Activated T-cell treated with anti-CD3 and anti-CD28 coated beads, Interleukin-2, amount 50 U/mL, for 48 hours (primary cell): ENCODE data around the gene PITPNC1.
"Not testable (repeated sequence)": the region's sequence is repeated elsewhere in the genome, so short reads cannot be mapped to it uniquely, and the experiment has no call there.

Experiments used
- DNase-seq, 2 experiments: peaks; one replicate each; pipeline ENCODE4 v3.0.0-alpha.2; 2020

The PITPNC1 gene

DNA sequence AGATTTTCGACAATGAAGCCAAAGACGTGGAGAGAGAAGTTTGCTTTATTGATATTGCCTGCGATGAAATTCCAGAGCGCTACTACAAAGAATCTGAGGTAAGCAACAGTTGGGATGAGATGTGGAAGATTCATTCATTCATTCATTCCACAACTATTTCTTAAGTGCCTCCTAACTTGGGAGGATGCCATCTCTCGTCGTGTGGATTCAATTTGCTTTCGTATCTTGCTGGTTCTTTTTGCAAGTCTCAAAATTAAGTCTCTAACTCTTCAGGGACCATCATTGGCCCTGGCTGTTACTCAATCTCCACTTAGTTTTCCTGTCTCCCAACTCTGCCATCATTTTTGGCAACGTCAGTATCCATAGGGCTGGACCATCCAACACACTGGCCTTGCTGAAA, 255.1 kb downstream of the PITPNC1 start:
- DNase-seq = no peak

GRCh38 chr17:67633751-67634211, 256.7 kb downstream of the PITPNC1 start:
- DNase-seq = no peak

GRCh38 chr17:67635681-67636080, 258.6 kb downstream of the PITPNC1 start:
- no peak for DNase-seq

DNA sequence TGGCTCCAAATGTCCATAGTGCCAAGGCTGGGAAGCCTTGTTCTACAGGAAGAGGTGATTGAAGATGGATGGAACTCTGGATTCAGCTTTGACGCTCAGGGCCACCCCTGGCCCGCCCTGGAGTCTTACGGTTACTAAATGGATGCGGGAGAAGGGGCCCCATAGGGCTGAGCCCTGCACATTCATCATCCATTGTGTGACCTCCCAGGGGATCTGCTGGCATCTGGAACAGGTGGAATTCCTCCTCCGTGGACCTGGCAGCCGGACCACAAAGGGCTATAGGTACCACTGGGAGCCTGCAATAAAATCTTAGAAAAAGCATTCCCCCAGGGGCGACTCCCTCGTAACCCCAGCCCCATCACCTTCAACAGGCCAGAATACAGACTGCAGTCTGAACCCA, 259.2 kb downstream of the PITPNC1 start:
- DNase-seq = no peak

- no peak for DNase-seq
Measured at GRCh38 chr17:67636834-67637520, 259.9 kb downstream of the PITPNC1 start.

- DNase-seq = no peak
Measured at GRCh38 chr17:67637901-67638641, 261.0 kb downstream of the PITPNC1 start.

- DNase-seq = no peak
Measured at GRCh38 chr17:67638871-67639270, 261.8 kb downstream of the PITPNC1 start.

DNA sequence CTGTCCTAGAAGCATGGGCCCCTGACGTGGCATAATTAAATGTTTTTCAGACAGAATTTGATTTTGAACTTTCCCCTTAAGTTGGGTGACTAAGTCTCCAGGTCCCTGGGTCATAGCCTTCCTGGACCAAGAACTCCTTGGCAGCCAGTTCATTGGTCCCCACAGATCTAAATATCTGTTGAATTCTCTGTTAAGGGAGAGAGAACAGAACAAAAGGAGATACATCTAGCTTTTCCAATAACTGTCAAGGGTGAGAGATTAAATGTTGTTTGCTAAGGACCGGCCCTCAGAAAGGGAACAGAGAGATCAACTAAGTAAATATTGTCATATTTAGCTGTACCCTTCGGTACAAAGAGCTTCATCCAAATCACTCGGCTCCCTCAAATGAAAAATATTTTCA, 262.5 kb downstream of the PITPNC1 start:
- DNase-seq = no peak

DNA sequence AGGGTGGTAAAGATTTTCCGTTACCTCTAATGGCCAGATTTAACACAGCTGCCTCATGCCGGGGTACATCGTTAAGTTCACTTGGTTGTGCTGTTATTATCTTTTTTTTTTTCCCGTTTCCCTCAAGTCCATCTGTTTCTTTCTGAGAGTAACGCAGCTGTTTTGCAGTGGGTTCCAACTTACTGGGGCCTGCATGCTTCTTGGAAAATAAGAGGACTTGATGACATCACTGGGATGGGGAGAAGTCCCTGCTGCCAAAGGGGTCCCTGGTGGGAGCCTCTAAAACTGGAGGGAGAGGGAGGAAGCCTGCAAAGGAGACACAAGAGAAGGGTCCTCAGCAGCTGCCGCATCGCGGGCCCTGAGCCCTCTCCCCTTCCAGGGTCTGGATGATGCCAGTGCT, 262.9 kb downstream of the PITPNC1 start:
- DNase-seq = no peak

DNA sequence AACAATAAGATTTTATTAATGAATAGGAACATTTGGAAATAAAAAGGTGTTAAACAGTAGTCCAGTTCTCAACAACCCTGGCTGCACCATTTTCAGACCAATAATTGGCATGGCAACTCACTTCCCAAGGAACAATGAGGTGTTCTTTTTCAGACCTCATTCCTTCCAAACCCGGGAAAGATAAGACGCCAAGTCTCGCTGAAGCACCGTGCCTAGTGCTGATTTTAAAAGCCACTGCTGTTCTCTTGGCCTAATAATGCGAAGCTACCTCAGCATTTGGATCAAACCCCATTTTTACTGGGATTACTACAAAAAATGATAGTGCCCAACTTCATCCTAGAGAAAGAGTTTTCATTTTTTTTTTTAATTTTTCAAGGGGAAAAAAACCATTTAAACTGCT, 265.4 kb downstream of the PITPNC1 start:
- no peak for DNase-seq

DNA sequence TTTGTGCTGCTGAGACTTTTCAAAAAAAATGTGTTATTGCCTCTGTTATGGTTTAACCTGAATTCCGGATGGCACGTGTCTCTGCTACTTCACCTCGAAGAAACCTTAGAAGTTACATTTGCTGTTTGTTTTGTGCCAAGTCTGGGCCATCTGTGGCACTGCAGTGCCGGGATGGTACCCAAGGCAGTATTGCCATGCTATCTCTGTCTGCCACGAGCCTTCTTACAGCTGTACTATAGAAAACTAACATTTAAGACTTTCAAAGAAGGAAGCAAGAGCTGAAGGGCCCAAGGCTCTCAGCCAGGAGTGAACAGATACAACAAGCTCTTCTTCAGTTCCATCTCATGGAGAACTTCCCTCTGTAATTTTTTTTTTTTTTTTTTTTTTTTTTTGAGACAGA, 267.0 kb downstream of the PITPNC1 start:
- DNase-seq = no peak

DNA sequence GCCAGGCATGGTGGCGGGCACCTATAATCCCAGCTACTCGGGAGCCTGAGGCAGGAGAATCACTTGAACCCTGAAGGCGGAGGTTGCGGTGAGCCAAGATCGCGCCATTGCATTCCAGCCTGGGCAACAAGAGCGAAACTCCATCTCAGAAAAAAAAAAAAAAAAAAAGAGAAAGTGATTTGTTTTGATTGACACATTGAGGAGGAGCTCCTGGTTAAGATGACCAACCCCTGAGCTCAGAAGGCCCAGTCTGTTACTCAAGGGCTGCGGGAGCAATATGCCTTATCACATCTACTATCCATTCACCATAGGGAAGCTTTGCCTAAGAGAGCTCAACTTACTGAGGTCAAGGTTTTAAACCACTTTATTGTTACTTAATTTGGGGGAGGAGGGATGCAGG, 268.1 kb downstream of the PITPNC1 start:
- not testable (repeated sequence) for DNase-seq

GRCh38 chr17:67646472-67646871, 269.4 kb downstream of the PITPNC1 start:
- no peak for DNase-seq

DNA sequence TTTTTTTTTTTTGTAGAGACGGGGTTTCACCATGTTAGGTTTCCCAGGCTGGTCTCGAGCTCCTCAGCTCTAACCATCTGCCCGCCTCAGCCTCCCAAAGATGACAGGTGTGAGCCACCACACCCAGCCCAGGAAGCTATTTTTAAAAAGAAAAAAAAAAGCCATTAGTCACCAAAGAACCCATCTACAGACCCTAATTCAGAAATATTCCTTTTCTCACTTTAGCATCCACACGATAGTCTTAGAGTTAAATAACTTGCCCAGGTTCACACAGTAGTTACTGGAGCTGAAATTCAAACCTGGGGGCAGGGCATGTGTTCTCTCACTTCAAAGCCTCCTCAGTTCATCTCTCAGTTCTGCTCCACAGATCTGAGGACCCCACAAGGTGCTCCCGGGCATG, 270.4 kb downstream of the PITPNC1 start:
- DNase-seq = no peak

DNA sequence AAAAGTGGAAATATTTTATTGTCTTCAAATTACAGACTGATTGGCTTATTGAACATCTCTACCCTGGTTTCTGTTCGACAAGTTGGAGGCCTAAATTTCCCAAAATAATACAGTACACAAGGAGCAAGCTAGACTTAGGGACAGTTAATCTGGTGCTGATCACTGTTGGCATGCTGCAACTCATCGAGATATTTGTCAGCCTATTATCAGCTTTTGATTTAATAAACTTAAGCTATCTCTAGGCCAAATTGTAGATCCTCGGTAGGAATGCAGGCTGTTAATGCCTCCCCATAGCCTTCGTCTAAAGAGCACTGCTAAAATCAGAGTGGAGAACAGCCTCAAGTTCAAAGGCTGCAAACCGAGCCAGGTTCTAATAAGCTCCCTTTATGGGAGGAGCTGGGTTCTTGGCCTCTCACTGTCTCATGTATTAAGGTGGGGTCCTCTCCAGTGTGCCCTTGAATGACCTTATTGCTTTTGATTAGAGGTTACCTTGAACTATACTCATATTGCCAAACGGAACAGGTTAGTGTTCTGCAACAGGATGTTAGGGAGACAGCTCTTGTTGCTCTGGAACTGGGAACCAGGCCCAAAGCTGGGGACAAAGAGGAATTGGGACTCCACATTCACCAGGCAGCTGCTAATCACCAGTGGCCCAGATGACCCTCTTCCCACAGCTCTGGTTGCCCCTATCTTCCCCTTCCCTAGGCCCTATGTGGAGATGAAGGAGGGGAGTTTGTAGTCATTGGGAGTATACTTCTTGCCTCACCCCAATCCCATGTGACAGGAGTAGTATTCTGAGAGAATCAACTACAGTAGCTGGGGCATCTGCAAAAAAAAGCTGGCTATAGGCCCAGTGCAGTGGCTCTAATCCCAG, 271.2 kb downstream of the PITPNC1 start:
- DNase-seq = no peak

DNA sequence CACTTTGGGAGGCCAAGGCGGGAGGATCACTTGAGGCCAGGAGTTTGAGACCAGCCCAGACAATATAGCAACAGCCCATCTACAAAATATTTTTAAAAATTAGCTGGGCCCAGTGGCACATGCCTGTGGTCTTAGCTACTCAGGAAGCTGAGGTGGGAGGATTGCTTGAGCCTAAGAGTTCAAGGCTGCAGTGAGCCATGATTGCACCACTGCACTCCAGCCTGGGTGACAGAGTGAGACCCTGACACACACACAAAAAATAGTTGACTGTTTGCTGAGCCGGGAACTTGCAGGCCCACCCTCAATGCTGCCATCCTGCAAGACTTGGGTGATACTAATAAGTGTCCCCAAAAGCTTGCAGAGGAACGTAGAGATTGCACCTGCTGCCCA, 271.8 kb downstream of the PITPNC1 start:
- not testable (repeated sequence) for DNase-seq

DNA sequence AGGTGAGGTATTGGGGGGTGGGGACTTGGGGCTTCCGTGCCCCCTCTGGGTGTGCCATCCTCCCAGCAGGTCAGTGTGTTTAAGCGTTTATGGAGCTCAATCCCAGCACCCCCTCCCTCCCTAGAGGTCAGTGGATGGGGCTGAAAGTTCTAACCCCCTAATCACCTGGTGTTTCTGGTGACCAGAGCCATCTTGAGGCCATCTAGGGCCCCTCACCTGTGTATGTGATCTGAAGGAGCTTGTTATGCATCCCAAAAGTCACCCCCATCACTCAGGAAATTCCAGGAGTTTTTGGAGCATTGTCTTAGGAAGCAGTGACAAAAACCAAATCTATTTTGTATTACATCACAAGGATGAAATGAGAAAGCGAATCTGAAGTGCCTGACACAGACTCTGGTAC, 272.8 kb downstream of the PITPNC1 start:
- no peak for DNase-seq

GRCh38 chr17:67651218-67651579, 274.1 kb downstream of the PITPNC1 start:
- DNase-seq = not testable (repeated sequence)

DNA sequence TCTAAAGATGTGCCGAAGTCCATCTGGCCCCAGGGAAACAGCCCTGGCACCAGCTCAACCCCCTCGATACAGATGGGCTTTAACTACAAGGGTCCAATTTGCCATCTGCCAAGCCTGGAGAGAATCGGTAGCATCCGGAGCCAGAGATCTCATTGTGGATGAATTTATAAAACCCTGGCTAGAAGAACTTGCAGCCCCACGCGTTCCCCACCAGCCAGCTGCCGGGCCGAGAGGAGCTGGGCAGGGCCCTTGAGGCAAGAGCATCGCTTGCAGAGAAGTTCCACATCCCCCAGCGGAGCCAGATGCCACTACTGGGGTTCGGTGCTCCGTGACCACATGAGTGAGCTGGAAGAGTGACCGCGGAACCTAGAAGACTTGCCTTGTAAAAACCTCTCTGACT, 275.4 kb downstream of the PITPNC1 start:
- DNase-seq = no peak

DNA sequence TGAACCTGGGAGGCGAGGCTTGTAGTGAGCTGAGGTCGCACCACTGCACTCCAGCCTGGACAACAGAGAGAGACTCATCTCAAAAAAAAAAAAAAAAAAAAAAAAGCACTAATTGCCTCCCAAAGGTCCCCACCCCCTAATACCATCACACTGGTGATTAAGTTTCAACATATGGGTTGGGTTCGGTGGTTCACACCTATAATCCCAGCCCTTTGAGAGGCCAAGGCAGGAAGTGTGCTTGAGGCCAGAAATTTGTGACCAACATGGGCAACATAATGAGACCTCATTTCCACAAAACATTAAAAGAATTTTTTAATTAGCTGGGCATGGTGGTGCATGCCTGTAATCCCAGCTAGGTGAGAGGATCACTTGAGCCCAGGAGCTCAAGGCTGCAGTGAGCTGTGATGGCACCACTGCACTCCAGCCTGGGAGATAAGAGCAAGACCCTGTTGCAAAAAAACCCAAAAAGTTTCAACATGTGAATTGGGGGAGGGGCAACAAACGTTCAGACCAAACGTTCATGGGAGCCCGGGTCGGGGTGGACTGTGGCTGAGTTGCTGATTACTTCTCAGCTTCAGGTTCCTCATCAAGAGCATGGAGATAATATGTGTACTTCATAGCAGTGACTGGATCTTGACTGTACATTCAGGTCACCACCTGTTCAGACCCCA, 278.5 kb downstream of the PITPNC1 start:
- no peak for DNase-seq

GRCh38 chr17:67656494-67657203, 279.6 kb downstream of the PITPNC1 start:
- no peak for DNase-seq

- no peak for DNase-seq
Measured at GRCh38 chr17:67657596-67657995, 280.5 kb downstream of the PITPNC1 start.
